ENCODE measurements around the gene GNG7. TPM values are rescaled to one million over a fixed set of nuclear protein-coding genes. Genes with fewer than 3 reads are reported as not detected.

GNG7 gene
- total RNA-seq, 8 experiments from 2014 or later = 0.20 to 8.1 (median 1.2) TPM

- no peak overlapping the region for H3K4me3 ChIP-seq
- no peak overlapping the region for H3K27ac ChIP-seq
- ATAC-seq (replicated peaks in 6 of 8) = peak in 3 of 8 experiments; percentile 62 to 69 (median 64)
- in situ Hi-C loops (cut with MboI; ENCODE audit: low pct_unique_long_range_greater_than_20kb in 2 of 9, low sequenced_read_pairs in 9 of 9, unreplicated experiment in 9 of 9) = loop anchor here in 2 of 9 experiments (10.0 to 25.0 kb wide), 2 partner anchors 116 to 129 kb away; partner anchors contain the start of gene GADD45B (in 2 of the 2)
- WGBS, 10 experiments = 0 to 19% (median 0%) methylated on average over 1 to 6 of the region's 17 CpGs; no CpG with 5 or more reads in 6 of the 10 experiments
- peaks cover 3 to 8% of the 10 kb centered on the region in 2 donors for H3K4me1 ChIP-seq (replicated peaks in 1 of 2)
Measured at GRCh38 chr19:2603334-2603733, 99.2 kb downstream of the GNG7 start.

DNA sequence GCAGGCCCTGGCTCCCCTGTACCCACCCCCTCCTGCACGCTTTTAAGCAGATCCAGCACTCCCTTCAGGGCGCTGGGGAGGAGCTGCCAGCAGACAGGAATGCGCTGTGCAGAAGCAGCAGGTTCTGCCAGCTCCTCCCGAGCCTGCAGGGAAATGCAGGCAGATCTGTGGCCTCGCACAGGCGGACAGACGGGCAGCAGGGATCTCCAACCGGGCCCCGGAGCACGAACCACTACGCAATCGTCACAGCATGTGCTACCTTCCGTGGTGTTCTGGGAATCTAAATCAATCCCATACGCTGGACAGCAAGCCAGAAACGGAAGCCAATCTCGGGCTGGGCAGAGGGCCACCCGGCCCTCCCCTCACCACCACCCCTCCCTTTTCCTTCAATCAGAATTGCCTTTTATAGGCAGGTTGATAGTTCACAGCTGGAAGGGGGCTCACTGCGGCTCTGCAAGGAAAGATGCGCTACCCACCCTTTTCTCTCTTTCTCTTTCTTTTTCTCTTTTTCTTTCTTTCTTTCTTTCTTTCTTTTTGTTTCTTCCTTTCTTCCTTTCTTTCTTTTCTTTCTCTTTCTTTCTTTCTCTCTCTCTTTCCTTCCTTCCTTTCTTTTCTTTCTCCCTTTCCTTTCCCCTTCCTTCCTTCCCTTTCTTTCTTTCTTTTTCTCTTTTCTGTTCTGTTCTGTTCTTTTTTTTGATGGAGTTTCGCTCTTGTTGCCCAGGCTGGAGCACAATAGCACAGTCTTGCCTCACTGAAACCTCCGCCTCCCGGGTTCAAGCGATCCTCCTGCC, 99.9 kb downstream of the GNG7 start:
- ATAC-seq (replicated peaks in 6 of 8) = peak; percentile 5 to 84 (median 28)
- peaks cover 3 to 7% of the 10 kb centered on the region in 2 donors for H3K4me1 ChIP-seq (replicated peaks in 1 of 2)
- in situ Hi-C loops (cut with MboI; ENCODE audit: low pct_unique_long_range_greater_than_20kb in 2 of 9, low sequenced_read_pairs in 9 of 9, unreplicated experiment in 9 of 9) = loop anchor here in 2 of 9 experiments (10.0 to 25.0 kb wide), 2 partner anchors 115 to 128 kb away; partner anchors contain the start of gene GADD45B (in 2 of the 2)
- H3K27ac ChIP-seq = no peak overlapping the region
- H3K4me3 ChIP-seq = no peak overlapping the region
- WGBS, 10 experiments = 17 to 81% (median 40%) methylated on average over 2 to 9 of the region's 23 CpGs; no CpG with 5 or more reads in 1 of the 10 experiments

DNA sequence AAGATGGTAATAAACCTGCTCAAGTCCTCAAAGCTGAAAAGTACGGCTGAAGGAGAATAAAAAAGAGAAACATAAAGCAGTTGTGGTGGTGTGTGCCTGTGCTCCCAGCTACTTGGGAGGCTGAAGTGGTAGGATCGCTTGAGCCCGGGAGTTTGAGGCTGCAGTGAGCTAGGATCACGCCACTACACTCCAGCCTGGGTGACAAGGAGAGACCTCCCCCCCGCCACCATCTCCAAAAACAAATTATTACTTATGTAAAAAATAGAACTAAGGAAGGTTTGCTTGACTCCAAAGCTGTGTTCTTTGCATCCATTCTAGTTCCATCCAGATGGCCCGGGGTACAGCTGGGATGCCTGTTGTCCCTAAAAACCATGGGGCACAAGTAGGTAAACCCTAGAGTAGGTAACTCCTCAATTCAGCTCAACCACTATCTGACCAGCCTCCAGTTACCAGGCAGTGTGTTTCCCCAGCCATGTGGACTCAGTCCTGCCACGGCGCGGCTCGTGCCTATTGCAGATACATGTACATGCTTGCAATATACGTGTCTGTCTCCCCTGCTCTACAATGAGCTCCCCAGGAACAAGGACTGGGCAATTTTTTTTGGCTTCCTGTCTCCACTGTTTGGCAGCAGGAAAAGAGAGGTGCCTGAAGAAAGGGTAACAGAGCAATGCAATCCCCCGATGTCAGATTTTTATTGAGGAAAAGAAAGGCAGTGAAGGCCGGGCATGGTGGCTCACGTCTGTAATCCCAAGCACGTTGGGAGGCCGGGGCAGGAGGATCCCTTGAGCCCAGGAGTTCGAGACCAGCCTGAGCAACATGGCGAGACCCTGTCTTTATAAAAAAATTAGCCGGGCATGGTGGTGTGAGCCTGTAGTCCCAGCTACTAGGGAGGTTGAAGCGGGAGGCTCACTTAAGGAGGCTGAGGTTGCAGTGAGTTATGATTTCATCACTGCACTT, 101.3 kb downstream of the GNG7 start:
- WGBS, 10 experiments = 80 to 100% (median 89%) methylated on average over 1 to 9 of the region's 20 CpGs; no CpG with 5 or more reads in 1 of the 10 experiments
- H3K4me3 ChIP-seq = no peak overlapping the region
- in situ Hi-C loops (cut with MboI; ENCODE audit: low pct_unique_long_range_greater_than_20kb in 2 of 9, low sequenced_read_pairs in 9 of 9, unreplicated experiment in 9 of 9) = loop anchor here in 2 of 9 experiments (10.0 to 25.0 kb wide), 2 partner anchors 114 to 126 kb away; partner anchors contain the start of gene GADD45B (in 2 of the 2)
- no peak for ATAC-seq (replicated peaks in 6 of 8)
- H3K27ac ChIP-seq = no peak overlapping the region
- peaks cover 3 to 6% of the 10 kb centered on the region in 2 donors for H3K4me1 ChIP-seq (replicated peaks in 1 of 2)

- no peak overlapping the region for H3K4me3 ChIP-seq
- no peak for ATAC-seq (replicated peaks in 6 of 8)
- in situ Hi-C loops (cut with MboI; ENCODE audit: low pct_unique_long_range_greater_than_20kb in 2 of 9, low sequenced_read_pairs in 9 of 9, unreplicated experiment in 9 of 9) = loop anchor here in 2 of 9 experiments (25.0 kb wide), 2 partner anchors 107 to 132 kb away; partner anchors contain the start of genes GADD45B (in 1 of the 2) and LMNB2 (in 1 of the 2)
- no peak overlapping the region for H3K27ac ChIP-seq
- no peaks in the 10 kb centered on the region for H3K4me1 ChIP-seq (replicated peaks in 1 of 2)
- WGBS, 10 experiments = 40 to 100% (median 71%) methylated on average over 1 to 6 of the region's 7 CpGs
Measured at GRCh38 chr19:2594319-2594718, 108.2 kb downstream of the GNG7 start.

DNA sequence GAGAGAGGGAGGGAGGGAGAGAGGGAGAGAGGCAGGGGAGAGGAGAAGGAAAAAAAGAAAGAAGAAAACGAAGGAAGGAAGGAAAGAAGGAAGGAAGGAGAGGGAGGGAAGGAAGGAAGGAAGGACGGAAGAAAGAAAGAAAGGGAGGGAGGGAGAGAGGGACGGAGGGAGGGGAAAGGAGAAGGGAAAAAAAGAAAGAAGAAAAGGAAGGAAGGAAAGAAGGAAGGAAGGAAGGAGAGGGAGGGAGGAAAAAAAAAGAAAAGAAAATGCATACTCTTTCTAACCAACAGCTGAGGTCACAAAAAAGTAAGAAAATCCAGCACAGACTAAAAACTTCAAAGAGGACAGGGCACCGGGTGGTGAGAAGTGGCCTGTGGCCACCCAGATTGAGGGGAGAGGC, 109.7 kb downstream of the GNG7 start:
- 0 to 69% (median 42%) methylated on average over 1 to 4 of the region's 4 CpGs; no CpG with 5 or more reads in 1 of the 10 experiments for WGBS, 10 experiments
- H3K27ac ChIP-seq = no peak overlapping the region
- in situ Hi-C loops (cut with MboI; ENCODE audit: low pct_unique_long_range_greater_than_20kb in 2 of 9, low sequenced_read_pairs in 9 of 9, unreplicated experiment in 9 of 9) = loop anchor here in 2 of 9 experiments (25.0 kb wide), 2 partner anchors 106 to 131 kb away; partner anchors contain the start of genes GADD45B (in 1 of the 2) and LMNB2 (in 1 of the 2)
- no peaks in the 10 kb centered on the region for H3K4me1 ChIP-seq (replicated peaks in 1 of 2)
- ATAC-seq (replicated peaks in 6 of 8) = no peak
- H3K4me3 ChIP-seq = no peak overlapping the region

- Histone ChIP-seq H3K27ac (no peak overlapping the region), H3K4me3 (no peak overlapping the region), H3K4me1 (replicated peaks in 1 of 2) (no peaks in the 10 kb centered on the region)
- ATAC-seq (replicated peaks in 6 of 8) = no peak
- 72 to 100% (median 86%) methylated on average over 1 to 3 of the region's 3 CpGs; no CpG with 5 or more reads in 1 of the 10 experiments for WGBS, 10 experiments
- in situ Hi-C loops (cut with MboI; ENCODE audit: low pct_unique_long_range_greater_than_20kb in 2 of 9, low sequenced_read_pairs in 9 of 9, unreplicated experiment in 9 of 9) = loop anchor here in 2 of 9 experiments (25.0 kb wide), 2 partner anchors 104 to 129 kb away; partner anchors contain the start of genes GADD45B (in 1 of the 2) and LMNB2 (in 1 of the 2)
Measured at GRCh38 chr19:2591537-2592291, 110.8 kb downstream of the GNG7 start.

DNA sequence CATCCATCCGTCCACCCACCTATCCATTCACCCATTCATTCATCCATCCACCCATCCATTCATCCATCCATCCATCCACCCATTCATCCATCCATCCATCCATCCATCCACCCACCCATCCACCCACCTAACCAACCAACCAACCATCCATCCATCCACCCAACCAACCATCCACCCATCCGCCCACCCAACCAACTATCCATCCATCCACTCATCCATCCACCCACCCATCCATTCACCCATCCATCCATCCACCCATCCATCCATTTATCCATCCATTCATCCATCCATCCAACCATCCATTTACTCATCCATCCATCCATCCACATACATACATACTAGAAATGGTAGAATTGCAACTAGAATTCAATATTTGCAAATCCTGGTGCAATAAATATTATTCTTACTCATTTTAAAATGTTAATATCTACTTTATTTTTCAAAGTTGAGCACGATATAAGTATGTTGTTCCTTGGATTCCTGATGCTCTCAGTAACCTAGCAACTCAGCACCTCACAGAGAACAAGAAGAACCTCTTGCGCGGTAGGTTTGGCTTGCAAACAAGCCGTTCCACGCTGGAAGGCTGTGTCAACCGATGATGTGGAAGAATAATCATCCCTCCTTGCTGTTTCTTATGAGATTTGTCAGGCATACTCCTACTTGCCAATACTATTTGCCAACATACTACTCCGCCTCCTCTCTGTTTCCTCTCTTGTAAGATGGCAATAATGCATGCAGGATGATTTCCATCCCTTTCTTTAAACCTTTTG, 111.7 kb downstream of the GNG7 start:
- ATAC-seq (replicated peaks in 6 of 8) = no peak
- WGBS, 10 experiments = 44 to 96% (median 79%) methylated on average over 1 to 7 of the region's 9 CpGs; no CpG with 5 or more reads in 2 of the 10 experiments
- in situ Hi-C loops (cut with MboI; ENCODE audit: low pct_unique_long_range_greater_than_20kb in 2 of 9, low sequenced_read_pairs in 9 of 9, unreplicated experiment in 9 of 9) = loop anchor here in 2 of 9 experiments (25.0 kb wide), 2 partner anchors 104 to 129 kb away; partner anchors contain the start of genes GADD45B (in 1 of the 2) and LMNB2 (in 1 of the 2)
- no peak overlapping the region for H3K4me3 ChIP-seq
- H3K27ac ChIP-seq = no peak overlapping the region
- no peaks in the 10 kb centered on the region for H3K4me1 ChIP-seq (replicated peaks in 1 of 2)

- in situ Hi-C loops (cut with MboI; ENCODE audit: low pct_unique_long_range_greater_than_20kb in 2 of 9, low sequenced_read_pairs in 9 of 9, unreplicated experiment in 9 of 9) = loop anchor here in 2 of 9 experiments (25.0 kb wide), 2 partner anchors 102 to 127 kb away; partner anchors contain the start of genes GADD45B (in 1 of the 2) and LMNB2 (in 1 of the 2)
- no peaks in the 10 kb centered on the region for H3K4me1 ChIP-seq (replicated peaks in 1 of 2)
- H3K4me3 ChIP-seq = no peak overlapping the region
- ATAC-seq (replicated peaks in 6 of 8) = no peak
- no peak overlapping the region for H3K27ac ChIP-seq
- WGBS, 10 experiments = 72 to 100% (median 87%) methylated on average over 1 to 5 of the region's 10 CpGs; no CpG with 5 or more reads in 4 of the 10 experiments
Measured at GRCh38 chr19:2589441-2589840, 113.1 kb downstream of the GNG7 start.

DNA sequence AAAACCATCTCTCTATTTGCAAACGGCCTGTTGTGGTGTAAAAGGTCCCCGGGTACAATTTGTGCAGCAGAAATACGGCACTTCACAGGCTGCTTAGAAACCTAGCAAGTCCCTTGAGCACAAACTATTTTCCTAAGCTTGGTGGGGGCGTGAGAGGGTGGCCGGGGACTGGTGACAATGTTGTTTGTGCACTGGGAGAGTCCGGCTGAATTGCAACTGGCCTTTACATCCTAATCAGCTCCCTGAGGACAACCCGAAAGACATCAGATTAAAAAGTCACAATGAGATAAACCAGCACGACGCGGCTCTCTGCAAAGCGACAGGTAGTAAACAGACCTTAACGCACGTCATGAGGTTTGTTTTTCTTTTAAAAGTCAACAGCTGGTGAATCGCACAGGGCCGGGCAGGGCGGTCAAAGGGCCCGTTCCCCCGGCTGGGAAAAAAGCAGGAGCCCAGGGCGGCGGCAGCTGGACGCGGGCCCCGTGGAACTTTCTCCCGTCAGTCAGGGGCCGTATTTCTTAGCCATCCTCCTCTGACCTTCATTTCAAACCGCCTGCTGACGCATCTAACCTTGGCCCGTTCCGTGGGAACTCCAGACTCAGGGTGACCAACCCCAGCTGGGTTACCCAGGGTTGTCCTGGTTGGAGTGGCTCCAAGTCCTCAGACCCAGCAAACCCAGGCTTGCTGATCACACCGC, 114.3 kb downstream of the GNG7 start:
- in situ Hi-C loops (cut with MboI; ENCODE audit: low pct_unique_long_range_greater_than_20kb in 2 of 9, low sequenced_read_pairs in 9 of 9, unreplicated experiment in 9 of 9) = loop anchor here in 2 of 9 experiments (25.0 kb wide), 2 partner anchors 101 to 126 kb away; partner anchors contain the start of genes GADD45B (in 1 of the 2) and LMNB2 (in 1 of the 2)
- ATAC-seq (replicated peaks in 6 of 8) = no peak
- 13 to 76% (median 53%) methylated on average over 2 to 24 of the region's 30 CpGs for WGBS, 10 experiments

DNA sequence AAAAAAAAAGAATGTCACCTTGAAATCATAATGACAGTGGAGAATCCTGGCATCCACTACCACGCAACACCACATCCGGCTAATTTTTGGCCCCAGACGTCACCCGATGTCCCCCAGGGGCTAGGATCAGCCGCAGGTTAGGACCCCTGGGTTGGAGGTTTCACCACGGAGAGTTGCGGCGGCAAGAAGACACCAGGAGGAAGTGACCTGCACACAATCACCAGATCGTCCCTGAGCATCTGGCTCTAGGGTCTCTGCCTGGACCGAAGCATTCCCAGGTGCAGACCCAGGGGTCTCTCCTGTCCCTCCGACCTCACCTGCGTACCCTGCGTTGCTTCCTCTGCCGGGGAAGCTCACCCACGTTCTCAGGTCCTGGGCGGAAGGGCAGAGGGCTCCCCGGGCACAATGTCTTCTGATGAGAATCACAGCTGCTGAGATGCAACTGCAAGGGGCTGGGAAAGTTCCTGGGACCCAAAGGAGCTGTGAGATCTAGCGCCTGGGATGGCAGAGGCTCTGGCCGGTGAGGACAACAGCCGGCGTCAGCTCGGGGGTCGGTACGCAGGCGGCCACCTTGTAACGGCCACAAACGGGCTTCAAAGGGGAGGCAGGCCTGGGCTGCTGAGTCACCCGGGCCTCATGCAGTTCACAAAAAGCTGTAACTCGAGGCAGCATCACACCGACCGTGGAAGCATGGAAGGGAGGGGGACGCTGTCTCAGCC, 115.3 kb downstream of the GNG7 start:
- ATAC-seq (replicated peaks in 6 of 8) = peak in 2 of 8 experiments; percentile 48 to 55
- Histone ChIP-seq H3K4me1 (replicated peaks in 1 of 2) (no peaks in the 10 kb centered on the region), H3K4me3 (no peak overlapping the region), H3K27ac (no peak overlapping the region)
- WGBS, 10 experiments = 33 to 90% (median 49%) methylated on average over 1 to 20 of the region's 32 CpGs; no CpG with 5 or more reads in 1 of the 10 experiments
- in situ Hi-C loops (cut with MboI; ENCODE audit: low pct_unique_long_range_greater_than_20kb in 2 of 9, low sequenced_read_pairs in 9 of 9, unreplicated experiment in 9 of 9) = loop anchor here in 2 of 9 experiments (25.0 kb wide), 2 partner anchors 100 to 125 kb away; partner anchors contain the start of genes GADD45B (in 1 of the 2) and LMNB2 (in 1 of the 2)

More for the DNA sequence above, 114.3 kb downstream of the GNG7 start:
- H3K4me1 ChIP-seq (replicated peaks in 1 of 2) = no peaks in the 10 kb centered on the region
- no peak overlapping the region for H3K27ac ChIP-seq
- no peak overlapping the region for H3K4me3 ChIP-seq
